Left kidney (tissue), 2 donors: Measurements from ENCODE around the gene SPEG. TPM values are rescaled to one million over a fixed set of nuclear protein-coding genes. Genes with fewer than 3 reads are reported as not detected.

Experiments
- DNase-seq: peaks from one replicate; pipeline ENCODE4 v3.0.0-alpha.2; 2013
- polyA plus RNA-seq: library from polyadenylated mRNA; unstranded; fragments of 120-200 nt; gene quantifications from one replicate; pipeline ENCODE4 v1.2.1, GENCODE V29; 2013; ENCODE audit not compliant: insufficient read length

SPEG gene
- polyA plus RNA-seq, 1 donor, result 10.8 TPM

DNA sequence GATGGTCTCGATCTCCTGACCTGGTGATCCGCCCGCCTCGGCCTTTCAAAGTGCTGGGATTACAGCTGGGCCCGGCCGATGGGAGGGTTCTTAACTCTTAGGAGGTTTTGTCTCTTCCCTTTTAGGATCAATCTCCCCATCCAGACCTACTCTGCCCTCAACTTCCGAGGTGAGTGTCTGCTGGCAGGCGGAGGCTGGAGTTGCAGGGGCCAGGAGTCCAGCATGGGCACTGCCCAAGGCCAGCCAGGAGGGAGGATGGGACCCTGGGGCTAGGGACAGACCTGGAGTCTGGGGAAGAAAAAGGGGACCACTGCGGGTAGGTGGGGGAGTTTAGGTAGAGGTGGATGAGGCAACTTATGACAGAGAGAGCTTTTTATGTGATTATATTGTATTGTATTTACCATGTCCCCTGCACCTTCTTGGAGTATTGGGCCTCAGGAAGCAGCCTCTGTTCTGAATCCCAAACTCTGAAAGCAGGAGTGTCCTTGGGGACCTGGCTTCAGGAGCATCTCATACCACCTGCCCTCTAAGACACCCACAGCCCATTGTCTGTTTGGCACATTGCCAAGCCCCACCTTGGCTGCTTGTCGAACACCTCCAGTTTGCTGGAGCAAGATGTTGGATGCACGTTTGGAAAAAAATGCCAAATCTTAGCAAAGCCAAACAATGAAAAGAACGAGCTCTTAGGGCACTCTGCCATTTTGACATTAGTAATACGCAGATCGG is 10.8 kb upstream of the SPEG start:
- DNase-seq, result no peak

DNA sequence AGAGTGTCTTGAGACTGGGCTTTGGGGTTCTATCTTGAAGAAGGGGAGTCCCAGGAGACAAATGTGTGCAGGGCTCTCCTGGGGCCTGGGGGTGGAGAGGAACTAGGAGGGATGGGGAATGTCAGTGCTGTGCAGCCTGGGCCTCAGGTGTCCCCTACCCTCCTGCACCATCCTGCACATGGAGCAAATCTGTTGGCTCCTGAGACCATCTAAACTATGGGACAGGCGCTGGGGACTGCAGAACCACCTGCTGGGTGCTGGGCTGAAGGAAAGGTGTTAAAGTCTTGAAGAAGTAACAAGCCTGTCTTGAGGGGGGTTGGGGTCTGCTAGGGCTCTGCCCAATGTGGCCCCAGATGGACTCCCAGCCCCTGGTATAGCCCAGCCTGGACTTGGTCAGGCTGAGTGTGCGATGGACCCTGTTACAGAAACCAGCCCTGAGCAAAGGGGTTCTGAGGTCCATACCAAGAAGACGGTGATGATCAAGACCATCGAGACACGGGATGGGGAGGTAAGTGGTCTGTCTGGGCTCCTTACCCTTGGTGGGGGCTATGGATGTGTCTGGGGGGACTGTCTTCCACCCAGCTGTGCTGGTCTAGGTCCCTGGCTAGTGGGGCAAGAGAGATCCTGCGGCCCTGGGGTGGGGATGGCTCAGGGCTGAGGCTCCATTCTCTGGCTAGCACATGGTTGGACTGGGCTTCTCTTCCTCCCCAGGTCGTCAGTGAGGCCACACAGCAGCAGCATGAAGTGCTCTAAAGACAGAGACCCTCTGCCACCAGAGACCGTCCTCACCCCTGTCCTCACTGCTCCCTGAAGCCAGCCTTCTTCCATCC is 9.2 kb upstream of the SPEG start:
- DNase-seq, result no peak

- no peak for DNase-seq
These were observed 8.6 kb upstream of the SPEG start for GRCh38 chr2:219426068-219426443.

DNA sequence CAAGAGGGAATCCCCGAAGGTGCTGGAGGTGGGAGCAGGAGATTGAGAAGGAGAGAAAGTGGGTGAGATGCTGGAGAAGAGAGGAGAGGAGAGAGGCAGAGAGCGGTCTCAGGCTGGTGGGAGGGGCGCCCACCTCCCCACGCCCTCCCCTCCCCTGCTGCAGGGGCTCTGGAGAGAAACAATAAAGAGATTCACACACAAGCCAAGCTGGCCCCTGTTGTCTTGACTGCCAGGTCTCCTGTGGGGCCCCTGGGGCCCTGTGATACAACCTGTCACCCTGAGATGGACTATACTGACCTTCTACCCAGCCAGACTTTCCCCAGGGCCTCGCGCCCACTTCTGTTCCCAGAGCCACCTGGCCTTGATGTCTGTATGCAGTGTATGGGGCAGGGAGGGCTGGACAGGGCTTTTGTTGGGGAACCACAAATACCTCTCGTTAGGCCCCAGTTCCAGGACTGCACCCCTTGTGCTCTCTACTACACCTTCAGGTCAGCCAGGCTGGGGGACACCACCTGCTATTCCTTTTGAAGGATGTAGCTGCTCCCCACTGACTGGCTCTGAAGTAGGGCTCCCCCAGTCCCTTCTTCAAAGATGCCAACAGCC is 8.0 kb upstream of the SPEG start:
- DNase-seq, result no peak

DNA sequence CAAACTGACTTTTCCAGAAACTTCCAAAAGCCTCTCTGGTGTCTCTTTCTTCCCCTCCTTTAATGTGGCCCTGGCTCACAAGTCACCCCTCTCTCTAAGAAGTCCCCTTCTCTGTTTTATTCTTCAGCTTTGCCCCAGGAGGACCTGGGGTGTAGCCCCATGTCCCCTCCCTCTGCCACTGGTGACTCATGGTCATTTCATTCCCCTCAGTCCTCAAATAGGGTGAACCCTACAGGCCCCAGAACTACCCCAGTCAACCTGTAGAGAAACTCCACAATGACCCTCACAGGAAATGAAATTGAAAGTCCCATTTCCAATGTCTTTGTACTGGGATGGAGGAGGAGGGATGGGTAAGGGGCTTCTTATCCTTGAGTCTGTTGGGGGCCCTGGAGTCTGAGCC is 6.2 kb upstream of the SPEG start:
- DNase-seq, result no peak

DNA sequence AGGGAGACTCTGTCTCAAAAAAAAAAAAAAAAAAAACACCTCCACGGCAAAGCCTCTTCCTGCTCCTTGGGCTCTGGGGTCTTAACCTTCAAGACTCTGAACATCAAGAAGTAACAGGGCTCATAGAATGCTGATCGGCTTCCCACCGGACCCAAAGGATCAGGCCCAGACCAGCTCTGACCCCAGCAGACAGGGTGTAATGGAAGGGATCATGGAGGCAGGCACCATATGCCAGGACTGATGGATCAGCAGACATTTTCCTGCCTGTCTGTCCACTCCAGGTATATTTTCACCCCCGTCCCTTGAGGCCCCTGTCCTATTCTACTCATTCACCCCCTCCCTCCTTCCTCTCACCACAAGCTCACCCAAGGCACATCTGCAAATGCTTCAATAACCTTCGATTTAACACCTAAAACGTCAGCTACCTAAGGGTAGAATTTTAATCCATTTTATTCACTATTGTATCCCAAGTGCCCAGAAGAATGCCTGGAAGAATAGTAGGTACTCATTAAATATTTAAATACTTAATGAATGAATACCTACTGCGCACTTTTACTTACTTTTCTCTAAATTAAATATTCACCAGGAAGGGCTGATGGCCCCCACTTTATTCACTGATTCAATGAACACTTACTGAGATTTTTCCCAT is 4.6 kb upstream of the SPEG start:
- no peak for DNase-seq

DNA sequence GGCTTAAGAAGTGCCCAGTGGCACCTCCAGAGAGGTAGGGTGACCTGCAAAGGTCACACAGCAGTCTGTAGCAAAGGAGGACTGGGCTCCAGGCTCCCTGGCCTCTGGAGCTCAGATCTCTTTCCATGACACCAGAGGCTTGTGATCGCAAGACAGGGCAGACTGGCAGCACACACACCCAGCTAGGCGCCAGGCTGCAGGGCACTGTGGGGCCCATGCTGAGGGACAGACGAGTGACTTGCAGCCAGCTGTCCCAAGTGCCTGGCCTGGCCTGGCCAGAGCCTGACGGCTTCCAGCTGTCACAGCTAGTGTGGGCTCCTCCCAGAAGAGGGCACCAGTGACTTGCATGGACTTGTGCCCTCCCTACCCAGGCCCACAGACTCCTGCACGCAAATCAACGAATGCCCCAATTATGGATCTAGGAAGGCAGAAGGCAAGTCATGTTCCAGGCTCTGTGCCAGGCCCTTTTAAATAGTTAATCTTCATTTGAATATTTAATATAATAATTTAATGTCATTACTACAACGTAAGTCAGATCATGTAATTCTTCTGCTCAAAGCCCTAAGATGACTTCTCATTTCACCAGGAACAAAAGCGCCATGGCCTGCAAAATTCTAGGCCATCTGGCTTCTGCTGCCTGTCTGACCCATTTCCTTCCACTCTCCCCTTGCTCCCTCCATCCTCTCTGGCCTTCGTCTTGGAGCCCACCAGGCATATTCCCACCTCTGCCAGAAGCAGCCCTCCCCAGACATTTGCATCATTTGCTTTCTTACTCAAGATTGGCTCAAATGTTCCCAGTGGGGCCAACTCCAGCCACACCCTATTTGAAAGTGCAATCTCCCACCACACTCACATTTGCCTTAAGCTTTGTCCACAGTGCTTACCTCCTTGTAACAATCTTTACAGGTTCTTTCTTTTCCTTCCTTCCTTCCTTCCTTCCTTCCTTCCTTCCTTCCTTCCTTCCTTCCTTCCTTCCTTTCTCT is 3.7 kb upstream of the SPEG start:
- DNase-seq, result no peak

- no peak for DNase-seq
These were observed 776 bp upstream of the SPEG start for GRCh38 chr2:219433666-219434467.

DNA sequence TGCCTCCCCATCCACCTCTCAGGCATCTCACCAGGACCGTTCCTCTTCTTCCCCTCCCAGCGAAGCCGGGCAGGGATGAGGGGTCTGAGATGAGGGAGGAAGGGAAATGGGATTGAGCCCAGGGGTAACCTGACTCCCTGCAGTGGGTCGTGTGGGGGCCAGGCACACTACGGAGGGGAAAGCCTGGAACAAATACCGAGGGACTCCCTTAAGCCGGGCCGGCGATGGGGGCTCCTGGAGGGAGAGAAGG is 250 bp upstream of the SPEG start:
- no peak for DNase-seq

DNA sequence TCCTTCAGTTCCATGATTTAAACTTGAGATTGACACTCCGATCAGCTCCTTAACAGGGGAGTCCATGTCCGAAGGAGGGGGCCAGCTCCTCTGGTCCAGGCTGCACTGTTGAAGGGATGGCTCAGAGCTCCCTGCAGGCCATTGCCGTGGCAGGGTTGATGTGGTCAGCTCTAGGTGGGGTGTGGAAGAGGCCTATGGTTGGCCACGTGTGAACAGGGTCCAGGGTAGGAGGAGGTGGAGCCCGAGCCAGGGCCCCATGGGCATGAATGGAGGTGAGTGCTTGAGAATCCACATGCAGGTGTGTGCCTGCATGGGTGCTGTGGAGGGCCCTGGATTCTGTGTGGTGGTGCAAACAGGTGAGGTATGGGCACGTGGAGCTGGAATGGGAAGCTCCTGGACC is 1.1 kb downstream of the SPEG start:
- DNase-seq, result no peak

DNA sequence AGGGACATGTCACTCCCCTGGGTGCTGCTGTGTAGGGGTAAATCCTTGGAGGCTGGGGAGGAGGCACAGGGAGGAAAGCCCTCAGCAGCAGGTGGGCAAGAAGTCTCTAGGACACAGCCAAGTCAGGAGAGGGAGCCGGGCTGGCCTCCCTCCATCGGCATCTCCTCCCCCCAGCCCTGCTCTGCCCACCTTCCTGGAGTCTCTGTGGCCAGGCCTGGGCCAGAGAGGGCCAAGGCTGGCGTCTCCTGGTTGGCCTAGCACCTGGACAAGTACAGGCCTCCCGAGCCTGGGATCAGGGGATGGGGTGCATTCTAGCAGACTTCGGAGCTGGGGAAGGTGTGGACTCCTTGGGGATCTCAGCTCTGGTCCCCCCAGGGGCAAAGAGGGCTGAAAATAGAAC is 1.8 kb downstream of the SPEG start:
- DNase-seq, result no peak

DNA sequence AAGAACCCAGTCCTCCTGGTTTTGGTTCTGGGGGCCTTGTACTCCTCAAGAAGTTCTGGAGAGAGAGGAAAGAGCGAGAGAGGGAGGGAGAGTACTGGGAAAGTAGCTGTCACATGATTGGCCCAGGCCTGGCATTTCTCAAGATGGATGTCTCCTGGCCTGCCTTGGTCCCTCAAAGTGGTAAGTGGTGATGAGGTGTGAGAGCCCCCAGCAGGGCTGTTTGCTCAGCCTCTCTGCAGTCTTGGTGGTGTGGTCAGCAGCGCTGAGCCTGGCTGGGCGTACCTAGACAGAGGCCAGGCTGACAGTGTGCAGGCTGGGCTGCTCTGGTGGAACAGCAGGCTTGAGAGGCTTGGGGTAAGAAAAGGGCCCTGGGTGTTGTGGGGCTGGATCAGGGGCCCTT is 2.5 kb downstream of the SPEG start:
- DNase-seq, result no peak

- no peak for DNase-seq
These were observed 3.1 kb downstream of the SPEG start for GRCh38 chr2:219437690-219438206.

- no peak for DNase-seq
These were observed 3.8 kb downstream of the SPEG start for GRCh38 chr2:219438453-219438852.

- DNase-seq, result no peak
These were observed 4.9 kb downstream of the SPEG start for GRCh38 chr2:219439506-219439905.

GRCh38 chr2:219440388-219441256 is 6.0 kb downstream of the SPEG start:
- DNase-seq, result no peak

DNA sequence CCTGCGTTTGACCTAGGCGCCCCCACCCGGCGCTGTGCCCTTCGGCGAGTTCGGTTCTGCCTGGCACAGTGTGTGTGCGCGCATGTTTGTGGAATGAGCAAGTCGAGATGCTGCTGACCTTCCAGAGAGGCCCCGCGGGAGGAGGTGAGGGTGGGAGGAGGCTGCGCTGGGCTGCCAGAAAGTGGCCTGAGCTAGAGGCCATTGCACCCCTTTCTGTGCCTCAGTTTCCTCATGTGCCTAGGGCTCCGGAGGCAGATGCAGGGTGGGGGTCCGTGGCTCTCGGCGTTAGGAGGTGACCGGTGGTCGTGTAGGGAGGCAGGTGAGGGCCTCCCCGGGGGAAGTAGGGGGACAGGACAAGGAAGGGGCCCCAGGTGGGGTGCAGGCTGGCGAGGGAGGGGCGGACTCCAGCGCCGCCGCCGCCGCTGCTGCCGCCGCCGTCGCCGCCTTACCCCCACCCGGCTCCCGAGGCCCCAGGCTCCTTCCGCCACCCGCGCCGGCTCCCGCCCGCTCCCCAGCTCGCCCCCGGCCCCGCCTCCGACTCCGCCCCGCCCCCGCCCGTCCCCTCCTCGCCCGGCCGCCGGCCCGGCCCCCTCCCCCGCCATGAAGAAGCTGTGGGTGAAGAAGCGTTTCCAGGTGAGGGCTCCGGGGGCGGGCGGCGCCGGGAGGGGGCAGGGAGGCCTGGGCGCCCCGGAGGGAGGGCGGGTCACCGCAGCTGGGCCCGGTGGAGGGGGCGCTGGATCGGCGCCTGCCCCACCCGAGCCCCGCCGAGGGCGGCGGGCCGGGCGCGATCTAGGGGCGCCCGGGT is 7.0 kb downstream of the SPEG start:
- no peak for DNase-seq

DNA sequence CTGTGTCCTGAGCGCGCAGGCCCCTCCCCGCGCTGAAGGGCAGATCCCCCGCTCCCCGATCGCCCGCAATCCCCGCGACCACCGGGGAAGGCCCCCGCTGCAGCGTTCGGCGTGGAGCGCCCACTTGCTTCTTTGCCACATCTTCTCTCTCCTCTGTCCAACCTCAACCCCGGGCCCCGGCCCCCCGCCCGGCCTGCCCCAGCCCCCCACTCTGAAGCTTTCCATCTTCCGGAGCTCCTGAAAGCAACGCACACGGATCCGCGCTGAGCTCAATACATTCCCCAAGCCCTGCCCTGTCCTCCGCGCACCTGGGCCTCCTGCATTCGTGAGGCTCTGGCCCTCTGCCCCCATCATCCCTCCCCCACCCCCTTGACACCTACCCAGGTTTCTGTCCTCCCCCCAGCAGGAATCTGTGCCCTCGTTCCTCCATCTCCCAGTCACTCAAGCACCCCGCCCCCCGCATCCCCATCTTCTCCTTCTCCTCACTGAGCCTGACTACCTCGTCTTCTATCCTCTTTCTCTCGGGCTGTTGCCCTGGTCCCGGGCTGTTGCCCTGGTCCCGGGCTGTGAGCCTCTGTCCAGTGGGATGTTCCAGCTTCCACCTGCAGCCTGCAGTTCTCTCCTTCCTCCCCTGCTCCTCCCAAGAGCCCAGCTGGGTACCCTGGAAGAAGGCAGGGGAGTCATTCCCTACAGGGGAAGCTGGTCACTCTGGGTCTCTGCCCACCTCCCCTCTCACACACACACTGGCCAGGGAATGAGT is 7.8 kb downstream of the SPEG start:
- DNase-seq, result no peak
